Ovary (tissue), 9 donors: ENCODE measurements around the gene KRT84. TPM values are rescaled to one million over a fixed set of nuclear protein-coding genes. Genes with fewer than 3 reads are reported as not detected.
"Not testable (repeated sequence)": the region's sequence is repeated elsewhere in the genome, so short reads cannot be mapped to it uniquely, and the experiment has no call there.

Experiments
- DNase-seq, 5 donors: peaks; one replicate each; pipeline ENCODE4 v3.0.0-alpha.2; 2019 to 2020
- H3K27ac ChIP-seq, 2 donors: fragments of 200-600 bp; one replicate each; pipeline versions ENCODE4 v1.5.1 to v1.8.0; 2019 to 2022
- H3K27me3 ChIP-seq: fragments of 200-600 bp; one replicate; pipeline ENCODE4 v1.8.0; 2022
- H3K36me3 ChIP-seq: fragments of 200-600 bp; sonication (generic); one replicate; pipeline ENCODE4 v1.5.1; 2019
- H3K4me1 ChIP-seq: one replicate; pipeline ENCODE4 v1.8.1; 2013; ENCODE audit warnings: mild to moderate bottlenecking, moderate library complexity; ENCODE audit not compliant: insufficient read depth
- H3K4me3 ChIP-seq: fragments of 200-600 bp; sonication (generic); one replicate; pipeline ENCODE4 v1.5.1; 2017
- H3K9me3 ChIP-seq, 2 donors: fragments of 200-600 bp in 1 of 2; sonication (generic) in 1 of 2; one replicate each; pipeline versions ENCODE4 v1.5.1 to v1.8.1; 2013 to 2019; ENCODE audit warnings: mild to moderate bottlenecking in 1 of 2, moderate library complexity in 1 of 2
- CTCF ChIP-seq, 3 donors: fragments of 450-650 bp in 2 of 3; fragments of 200-600 bp in 1 of 3; IDR thresholded peaks; one replicate each; pipeline versions ENCODE4 v1.5.1 to v1.8.0; 2016 to 2022; ENCODE audit warnings: antibody characterized with exemption in 3 of 3, mild to moderate bottlenecking in 1 of 3
- EP300 ChIP-seq: sonication (generic); formaldehyde crosslinking; IDR thresholded peaks from one replicate; pipeline ENCODE4 v1.6.1; 2017; ENCODE audit warnings: antibody characterized with exemption
- POLR2A ChIP-seq: fragments of 450-650 bp; IDR thresholded peaks from one replicate; pipeline ENCODE4 v1.6.1; 2017; ENCODE audit warnings: antibody characterized with exemption, mild to moderate bottlenecking, moderate library complexity
- WGBS, 3 donors: extraction: QIAGEN DNeasy Blood & Tissue Kit in 1 of 3; methylation state at CpG; one replicate each; pipeline versions ENCODE4 v1.1.5 to v1.1.7; 2013 to 2017; 5-methylcytosine and 5-hydroxymethylcytosine counted together
- intact Hi-C, 4 donors: fragments of 100-400 bp; cut with DNase I; formaldehyde crosslinking; loops; one replicate each; pipeline versions ENCODE4 v1.11.0 to v1.15.1; 2022 to 2023
- polyA plus RNA-seq, 2 donors: library from polyadenylated mRNA; stranded (reverse); fragments of 200-250 nt in 1 of 2; fragments of 350-450 nt in 1 of 2; fragmentation: Illumina TruSeq in 1 of 2; extraction: RNeasy Lipid Tissue Mini Kit (QIAGEN cat#74804) in 1 of 2; gene quantifications; one replicate each; pipeline ENCODE4 v1.2.3, GENCODE V29; 2013 to 2014
- total RNA-seq, 7 donors: library from RNA; depleted of rRNA in 2 of 7; stranded (reverse); fragments of >200 nt in 2 of 7; fragmentation: NEBNext Ultra II Directional in 3 of 7; extraction: Animal tissue kit (Norgen Biotek cat#: 25700) in 3 of 7; gene quantifications; one replicate each; pipeline versions ENCODE4 v1.1.0 to v1.2.4, GENCODE V29; 2016 to 2023
- donor health status: DM: no; HTN: no; CAD: no; lungs with moderate emphysema.
- donor health status: DM: no; HTN: no; CAD: no.
- donor health status: Bipolar disorder and iron deficiency.
- donor health status: DM: yes; HTN: yes; CAD: no.
- donor health status: DM: no; HTN: no; CAD: no.
- donor health status: DM: yes; HTN: yes; CAD: no.

Gene KRT84
- total and polyA plus RNA-seq, 9 donors, result not detected

DNA sequence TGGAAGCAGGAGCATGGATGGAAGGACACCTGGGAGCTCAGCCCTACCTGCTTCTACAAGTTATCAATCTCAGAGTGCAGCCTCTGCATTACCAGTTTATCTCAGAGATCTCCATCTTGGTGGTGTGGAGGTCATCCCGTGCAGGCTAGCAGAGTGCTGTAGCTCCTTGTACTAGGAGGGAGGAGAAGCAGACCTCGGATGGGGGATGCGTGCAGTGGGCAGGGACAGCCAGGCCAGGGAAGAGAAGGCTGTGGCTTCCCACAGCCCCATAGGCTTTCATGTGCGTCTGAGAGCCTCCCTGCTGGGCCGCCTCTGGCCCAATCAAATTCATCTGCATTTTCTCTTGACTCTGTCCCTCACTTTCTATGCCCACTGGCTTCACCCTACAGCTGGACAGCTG is 29.5 kb upstream of the KRT84 start:
- intact Hi-C loops, result no loop called here
- no peak overlapping the region for H3K27ac ChIP-seq

DNA sequence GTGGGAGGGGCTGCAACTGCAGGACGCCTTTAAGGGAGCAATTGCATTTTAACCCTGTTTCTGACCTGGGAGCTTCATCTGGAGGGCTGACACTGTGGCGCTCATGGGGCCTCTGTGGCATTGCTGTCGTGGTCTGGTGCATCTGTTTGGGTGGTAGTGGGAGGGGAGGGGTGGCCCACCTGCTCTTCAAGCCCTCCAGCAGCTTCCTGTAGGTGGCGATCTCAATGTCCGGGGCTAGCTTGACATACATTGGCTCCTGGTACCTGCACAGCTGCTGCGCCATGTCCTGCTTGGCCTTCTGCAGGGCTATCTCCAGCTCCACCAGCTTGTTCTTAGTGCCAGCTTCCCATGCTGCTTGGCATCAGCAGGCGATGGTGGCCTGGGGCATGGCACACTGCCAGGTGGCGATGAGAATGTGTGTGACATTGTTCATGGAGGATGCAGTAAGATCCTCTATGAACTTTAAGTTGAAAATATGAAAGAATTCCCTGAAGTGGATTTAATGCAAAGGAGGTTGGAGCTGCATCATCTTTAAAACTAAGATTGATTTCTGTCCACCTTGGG is 28.4 kb upstream of the KRT84 start:
- intact Hi-C loops, result no loop called here
- Histone ChIP-seq H3K9me3 (no peaks in the 10 kb centered on the region), H3K27ac (no peak overlapping the region), H3K27me3 (no peaks in the 10 kb centered on the region), H3K36me3 (no peaks in the 10 kb centered on the region), H3K4me1 (peaks cover 4% of the 10 kb centered on the region), H3K4me3 (no peak overlapping the region)
- 73 to 77% (median 73%) methylated on average over 8 of the region's 8 CpGs for WGBS, 3 donors
- no peak for DNase-seq
- TF ChIP-seq POLR2A (no peak), EP300 (no peak), CTCF (IDR thresholded peaks at IDR 0.05) (no peak)

More for the DNA sequence above, 29.5 kb upstream of the KRT84 start:
- 75 to 84% (median 81%) methylated on average over 5 of the region's 5 CpGs for WGBS, 3 donors
- no peaks in the 10 kb centered on the region for H3K27me3 ChIP-seq
- no peaks in the 10 kb centered on the region for H3K36me3 ChIP-seq
- no peak for DNase-seq
- no peaks in the 10 kb centered on the region for H3K9me3 ChIP-seq
- H3K4me3 ChIP-seq, result no peak overlapping the region
- TF ChIP-seq POLR2A (no peak), EP300 (no peak), CTCF (IDR thresholded peaks at IDR 0.05) (no peak)
- H3K4me1 ChIP-seq, result peaks cover 4% of the 10 kb centered on the region

DNA sequence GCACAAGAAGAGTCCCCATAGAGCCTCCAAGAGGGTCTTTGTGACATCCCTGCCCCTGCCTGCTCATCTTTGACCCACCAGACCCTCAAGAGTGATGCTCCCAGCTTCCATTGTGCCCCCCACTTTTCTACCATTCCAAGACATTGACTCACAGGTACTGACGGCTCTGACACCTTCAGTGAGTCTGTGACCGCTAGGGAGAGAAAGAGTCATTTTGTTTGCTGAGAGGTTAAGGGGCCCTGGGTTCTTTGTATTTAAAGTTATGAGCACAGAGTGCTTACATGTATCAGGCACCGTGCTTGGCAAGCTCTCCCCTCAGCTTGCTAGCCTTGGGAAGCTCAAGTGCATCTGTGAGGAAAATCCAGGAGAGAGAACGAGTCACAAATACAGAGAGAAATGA is 27.8 kb upstream of the KRT84 start:
- no peak for DNase-seq
- H3K36me3 ChIP-seq, result no peaks in the 10 kb centered on the region
- 32 to 41% (median 39%) methylated on average over 4 of the region's 4 CpGs for WGBS, 3 donors
- H3K4me1 ChIP-seq, result peaks cover 4% of the 10 kb centered on the region
- no peak overlapping the region for H3K27ac ChIP-seq
- no peak overlapping the region for H3K4me3 ChIP-seq
- H3K9me3 ChIP-seq, result no peaks in the 10 kb centered on the region
- TF ChIP-seq EP300, result no peak
- no peak for TF ChIP-seq CTCF (IDR thresholded peaks at IDR 0.05)
- no peak for TF ChIP-seq POLR2A
- intact Hi-C loops, result no loop called here
- H3K27me3 ChIP-seq, result no peaks in the 10 kb centered on the region

- DNase-seq, result no peak
- 78 to 93% (median 85%) methylated on average over 10 of the region's 10 CpGs for WGBS, 3 donors
- no peaks in the 10 kb centered on the region for H3K27me3 ChIP-seq
- intact Hi-C loops, result no loop called here
- H3K4me1 ChIP-seq, result peaks cover 4% of the 10 kb centered on the region
- no peaks in the 10 kb centered on the region for H3K9me3 ChIP-seq
- TF ChIP-seq POLR2A (no peak), CTCF (IDR thresholded peaks at IDR 0.05) (no peak), EP300 (no peak)
- no peaks in the 10 kb centered on the region for H3K36me3 ChIP-seq
- H3K27ac ChIP-seq, result no peak overlapping the region
- H3K4me3 ChIP-seq, result no peak overlapping the region
Observed at GRCh38 chr12:52411815-52412214, 26.4 kb upstream of the KRT84 start.

DNA sequence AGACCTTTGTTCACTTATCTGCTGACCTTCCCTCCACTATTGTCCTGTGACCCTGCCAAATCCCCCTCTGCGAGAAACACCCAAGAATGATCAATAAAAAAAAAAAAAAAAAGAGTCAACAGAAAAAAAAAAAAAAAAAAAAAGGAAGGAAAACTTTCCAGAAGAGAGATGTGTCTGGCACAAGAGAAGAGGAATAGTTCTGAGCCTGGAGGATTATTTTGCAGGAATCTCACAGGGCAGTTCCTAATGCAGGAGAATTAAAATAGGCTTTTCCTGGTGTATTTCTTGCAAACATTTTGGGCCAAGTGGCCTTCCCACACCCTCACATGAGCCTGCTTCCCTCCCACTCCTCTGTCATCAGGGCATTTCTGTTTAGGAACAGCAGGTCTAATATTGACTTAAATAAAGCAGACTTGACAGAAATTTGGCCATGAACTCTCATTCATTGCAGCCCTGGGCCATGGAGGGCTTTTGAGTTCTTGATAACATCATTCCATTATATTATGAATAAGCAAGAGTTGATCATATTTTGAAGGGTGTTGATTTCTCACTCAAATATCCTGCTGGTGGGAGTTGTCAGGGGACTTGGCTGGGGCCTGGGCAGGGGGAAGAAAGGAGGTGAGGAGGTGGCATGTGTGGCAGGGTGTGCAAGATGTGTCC is 25.3 kb upstream of the KRT84 start:
- DNase-seq, intact Hi-C loops, H3K27me3 ChIP-seq, H3K9me3 ChIP-seq, H3K27ac ChIP-seq, H3K4me1 ChIP-seq, H3K4me3 ChIP-seq, H3K36me3 ChIP-seq: not testable (repeated sequence)
- 14 to 33% methylated on average over 1 of the region's 1 CpG; no CpG with 5 or more reads in 1 of the 3 donors for WGBS, 3 donors
